GM23338 (cell line): ENCODE measurements around the gene KCNC4. TPM values are rescaled to one million over a fixed set of nuclear protein-coding genes. Genes with fewer than 3 reads are reported as not detected.

Experiments used
- ATAC-seq: fragments of 200-7000 bp; cut with Tn5 transposase; 3 replicates; pipeline ENCODE4 v1.9.1; 2020
- DNase-seq: peaks from one replicate; pipeline ENCODE4 v3.0.0-alpha.2; 2015; ENCODE audit warnings: low spot score
- H2AFZ ChIP-seq: fragments of 200-600 bp; sonication (generic); 2 replicates; pipeline ENCODE4 v1.8.0; 2016; ENCODE audit warnings: antibody characterized with exemption, mild to moderate bottlenecking, moderate library complexity
- H3F3A ChIP-seq: fragments of 200-600 bp; sonication (generic); replicated peaks from 2 replicates; pipeline ENCODE4 v1.8.0; 2017; ENCODE audit warnings: antibody characterized with exemption, mixed run types, low read depth
- H3K27ac ChIP-seq: fragments of 200-600 bp; sonication (generic); 2 replicates; pipeline ENCODE4 v1.6.1; 2016; ENCODE audit warnings: low read depth
- H3K27me3 ChIP-seq: fragments of 200-600 bp; sonication (generic); 2 replicates; pipeline ENCODE4 v1.8.0; 2016; ENCODE audit warnings: mild to moderate bottlenecking, mixed run types, moderate library complexity; ENCODE audit not compliant: insufficient read depth
- H3K36me3 ChIP-seq: fragments of 200-600 bp; sonication (generic); 2 replicates; pipeline ENCODE4 v1.8.0; 2016; ENCODE audit warnings: mild to moderate bottlenecking; ENCODE audit not compliant: insufficient read depth
- H3K4me1 ChIP-seq: fragments of 200-600 bp; sonication (generic); 2 replicates; pipeline ENCODE4 v1.8.0; 2016; ENCODE audit warnings: mild to moderate bottlenecking, moderate library complexity; ENCODE audit not compliant: insufficient read depth
- H3K4me2 ChIP-seq: fragments of 200-600 bp; sonication (generic); 2 replicates; pipeline ENCODE4 v1.7.1; 2017; ENCODE audit warnings: mixed run types
- H3K4me3 ChIP-seq: fragments of 200-600 bp; sonication (generic); 2 replicates; pipeline ENCODE4 v1.6.1; 2016; ENCODE audit warnings: mixed run types
- H3K79me2 ChIP-seq: fragments of 200-600 bp; sonication (generic); replicated peaks from 2 replicates; pipeline ENCODE4 v1.8.0; 2017; ENCODE audit warnings: mild to moderate bottlenecking; ENCODE audit not compliant: insufficient read depth
- H3K9me2 ChIP-seq: fragments of 200-600 bp; sonication (generic); 2 replicates; pipeline ENCODE4 v1.8.0; 2017; ENCODE audit not compliant: insufficient read depth
- H4K20me1 ChIP-seq: fragments of 200-600 bp; sonication (generic); replicated peaks from 2 replicates; pipeline ENCODE4 v1.8.0; 2017; ENCODE audit warnings: mild to moderate bottlenecking; ENCODE audit not compliant: insufficient read depth
- H3K27ac Mint-ChIP-seq: 2 replicates; pipeline ENCODE4 v1.8.0; 2020; ENCODE audit warnings: inconsistent platforms, mild to moderate bottlenecking, moderate library complexity, mixed read lengths
- H3K27me3 Mint-ChIP-seq: 3 replicates; pipeline ENCODE4 v1.8.0; 2022; ENCODE audit warnings: low read depth, mild to moderate bottlenecking, moderate library complexity, mixed read lengths, inconsistent platforms; ENCODE audit not compliant: insufficient read depth, poor library complexity
- H3K36me3 Mint-ChIP-seq: 3 replicates; pipeline ENCODE4 v1.8.0; 2021; ENCODE audit warnings: low read depth, mild to moderate bottlenecking, inconsistent platforms, moderate library complexity, mixed read lengths
- H3K4me1 Mint-ChIP-seq: 3 replicates; pipeline ENCODE4 v1.8.0; 2020; ENCODE audit warnings: mild to moderate bottlenecking, inconsistent platforms, mixed read lengths
- H3K4me3 Mint-ChIP-seq: 3 replicates; pipeline ENCODE4 v1.8.0; 2021; ENCODE audit warnings: moderate library complexity, mild to moderate bottlenecking, inconsistent platforms, mixed read lengths
- H3K9me3 Mint-ChIP-seq: 3 replicates; pipeline ENCODE4 v1.8.0; 2020; ENCODE audit warnings: moderate library complexity, mild to moderate bottlenecking, inconsistent platforms, mixed read lengths
- CREB1 ChIP-seq: fragments of 250-450 bp; sonication (Bioruptor Pico); IDR thresholded peaks from 2 replicates; pipeline ENCODE4 v1.5.0; 2020; ENCODE audit warnings: low read depth, mild to moderate bottlenecking, moderate library complexity
- CTCF ChIP-seq, 2 experiments: fragments of 200-600 bp in 1 of 2; sonication (generic) in 1 of 2; conservative IDR thresholded peaks; 2 replicates each; pipeline versions ENCODE4 v1.5.1 to v1.6.1; 2016 to 2017; ENCODE audit warnings: antibody characterized with exemption in 2 of 2, low read depth in 2 of 2, mild to moderate bottlenecking in 2 of 2, moderate library complexity in 1 of 2
- POLR2AphosphoS5 ChIP-seq: IDR thresholded peaks from 2 replicates; pipeline ENCODE4 v1.6.1; 2016; ENCODE audit warnings: antibody characterized with exemption, low read depth
- ZNF114 ChIP-seq: fragments of 250-450 bp; sonication (Bioruptor Pico); IDR thresholded peaks from 2 replicates; pipeline ENCODE4 v1.5.0; 2020; ENCODE audit warnings: mild to moderate bottlenecking, moderate library complexity
- ZNF331 ChIP-seq: fragments of 250-450 bp; sonication (Bioruptor Pico); IDR thresholded peaks from 2 replicates; pipeline ENCODE4 v1.5.0; 2020; ENCODE audit warnings: low read depth, mild to moderate bottlenecking, moderate library complexity
- polyA plus RNA-seq: library from polyadenylated mRNA; unstranded; fragments of >200 nt; fragmentation: Nextera tagmentation; extraction: Ambion mirVana; gene quantifications from 2 replicates; pipeline ENCODE4 v1.2.1, GENCODE V29; 2016
- total RNA-seq: library from RNA; depleted of rRNA; stranded (reverse); fragments of >200 nt; shearing (Covaris generic); gene quantifications from 2 replicates; pipeline ENCODE4 v1.2.3, GENCODE V29; 2014
- TF ChIP-seq, protein P1 (sequence below): fragments of 250-450 bp; sonication (Bioruptor Pico); IDR thresholded peaks from 2 replicates; pipeline ENCODE4 v1.5.0; 2020; ENCODE audit warnings: mild to moderate bottlenecking, moderate library complexity

The KCNC4 gene
- total and polyA plus RNA-seq, 2 experiments from 2014 or later: 3.5 to 10.7 TPM

- Histone ChIP-seq H3K36me3 (no peaks in the 10 kb centered on the region), H3K4me3 (no peak overlapping the region), H3K27me3 (peaks cover 34% of the 10 kb centered on the region), H3K27ac (no peak overlapping the region), H3K9me2 (no peaks in the 10 kb centered on the region), H2AFZ (no peak overlapping the region), H3K4me1 (peaks cover 17% of the 10 kb centered on the region), H3K79me2 (no peaks in the 10 kb centered on the region), H3K4me2 (no peak overlapping the region), H3F3A (peaks cover 16% of the 10 kb centered on the region; the same call in 1 of the 2 replicates), H4K20me1 (no peaks in the 10 kb centered on the region; the same call in 1 of the 2 replicates)
- H3K9me3 Mint-ChIP-seq: no peaks in the 10 kb centered on the region; the same call in 2 of the 3 replicates
- H3K27ac Mint-ChIP-seq: no peak overlapping the region
- peaks cover 32% of the 10 kb centered on the region for H3K4me1 Mint-ChIP-seq
- no peaks in the 10 kb centered on the region; the same call in 2 of the 3 replicates for H3K36me3 Mint-ChIP-seq
- ATAC-seq (peak; percentile 48), DNase-seq (peak; percentile 90)
- H3K4me3 Mint-ChIP-seq: no peak overlapping the region
- TF ChIP-seq CTCF (conservative IDR thresholded peaks at IDR 0.05; ENCODE audit: low read depth in 2 of 2) (peak; percentile 87 to 98), POLR2AphosphoS5 (no peak), CREB1 (CRISPR knock-in tag) (no peak), ZNF331 (no peak), ZNF114 (CRISPR knock-in tag) (no peak)
- TF ChIP-seq, protein P1, sequence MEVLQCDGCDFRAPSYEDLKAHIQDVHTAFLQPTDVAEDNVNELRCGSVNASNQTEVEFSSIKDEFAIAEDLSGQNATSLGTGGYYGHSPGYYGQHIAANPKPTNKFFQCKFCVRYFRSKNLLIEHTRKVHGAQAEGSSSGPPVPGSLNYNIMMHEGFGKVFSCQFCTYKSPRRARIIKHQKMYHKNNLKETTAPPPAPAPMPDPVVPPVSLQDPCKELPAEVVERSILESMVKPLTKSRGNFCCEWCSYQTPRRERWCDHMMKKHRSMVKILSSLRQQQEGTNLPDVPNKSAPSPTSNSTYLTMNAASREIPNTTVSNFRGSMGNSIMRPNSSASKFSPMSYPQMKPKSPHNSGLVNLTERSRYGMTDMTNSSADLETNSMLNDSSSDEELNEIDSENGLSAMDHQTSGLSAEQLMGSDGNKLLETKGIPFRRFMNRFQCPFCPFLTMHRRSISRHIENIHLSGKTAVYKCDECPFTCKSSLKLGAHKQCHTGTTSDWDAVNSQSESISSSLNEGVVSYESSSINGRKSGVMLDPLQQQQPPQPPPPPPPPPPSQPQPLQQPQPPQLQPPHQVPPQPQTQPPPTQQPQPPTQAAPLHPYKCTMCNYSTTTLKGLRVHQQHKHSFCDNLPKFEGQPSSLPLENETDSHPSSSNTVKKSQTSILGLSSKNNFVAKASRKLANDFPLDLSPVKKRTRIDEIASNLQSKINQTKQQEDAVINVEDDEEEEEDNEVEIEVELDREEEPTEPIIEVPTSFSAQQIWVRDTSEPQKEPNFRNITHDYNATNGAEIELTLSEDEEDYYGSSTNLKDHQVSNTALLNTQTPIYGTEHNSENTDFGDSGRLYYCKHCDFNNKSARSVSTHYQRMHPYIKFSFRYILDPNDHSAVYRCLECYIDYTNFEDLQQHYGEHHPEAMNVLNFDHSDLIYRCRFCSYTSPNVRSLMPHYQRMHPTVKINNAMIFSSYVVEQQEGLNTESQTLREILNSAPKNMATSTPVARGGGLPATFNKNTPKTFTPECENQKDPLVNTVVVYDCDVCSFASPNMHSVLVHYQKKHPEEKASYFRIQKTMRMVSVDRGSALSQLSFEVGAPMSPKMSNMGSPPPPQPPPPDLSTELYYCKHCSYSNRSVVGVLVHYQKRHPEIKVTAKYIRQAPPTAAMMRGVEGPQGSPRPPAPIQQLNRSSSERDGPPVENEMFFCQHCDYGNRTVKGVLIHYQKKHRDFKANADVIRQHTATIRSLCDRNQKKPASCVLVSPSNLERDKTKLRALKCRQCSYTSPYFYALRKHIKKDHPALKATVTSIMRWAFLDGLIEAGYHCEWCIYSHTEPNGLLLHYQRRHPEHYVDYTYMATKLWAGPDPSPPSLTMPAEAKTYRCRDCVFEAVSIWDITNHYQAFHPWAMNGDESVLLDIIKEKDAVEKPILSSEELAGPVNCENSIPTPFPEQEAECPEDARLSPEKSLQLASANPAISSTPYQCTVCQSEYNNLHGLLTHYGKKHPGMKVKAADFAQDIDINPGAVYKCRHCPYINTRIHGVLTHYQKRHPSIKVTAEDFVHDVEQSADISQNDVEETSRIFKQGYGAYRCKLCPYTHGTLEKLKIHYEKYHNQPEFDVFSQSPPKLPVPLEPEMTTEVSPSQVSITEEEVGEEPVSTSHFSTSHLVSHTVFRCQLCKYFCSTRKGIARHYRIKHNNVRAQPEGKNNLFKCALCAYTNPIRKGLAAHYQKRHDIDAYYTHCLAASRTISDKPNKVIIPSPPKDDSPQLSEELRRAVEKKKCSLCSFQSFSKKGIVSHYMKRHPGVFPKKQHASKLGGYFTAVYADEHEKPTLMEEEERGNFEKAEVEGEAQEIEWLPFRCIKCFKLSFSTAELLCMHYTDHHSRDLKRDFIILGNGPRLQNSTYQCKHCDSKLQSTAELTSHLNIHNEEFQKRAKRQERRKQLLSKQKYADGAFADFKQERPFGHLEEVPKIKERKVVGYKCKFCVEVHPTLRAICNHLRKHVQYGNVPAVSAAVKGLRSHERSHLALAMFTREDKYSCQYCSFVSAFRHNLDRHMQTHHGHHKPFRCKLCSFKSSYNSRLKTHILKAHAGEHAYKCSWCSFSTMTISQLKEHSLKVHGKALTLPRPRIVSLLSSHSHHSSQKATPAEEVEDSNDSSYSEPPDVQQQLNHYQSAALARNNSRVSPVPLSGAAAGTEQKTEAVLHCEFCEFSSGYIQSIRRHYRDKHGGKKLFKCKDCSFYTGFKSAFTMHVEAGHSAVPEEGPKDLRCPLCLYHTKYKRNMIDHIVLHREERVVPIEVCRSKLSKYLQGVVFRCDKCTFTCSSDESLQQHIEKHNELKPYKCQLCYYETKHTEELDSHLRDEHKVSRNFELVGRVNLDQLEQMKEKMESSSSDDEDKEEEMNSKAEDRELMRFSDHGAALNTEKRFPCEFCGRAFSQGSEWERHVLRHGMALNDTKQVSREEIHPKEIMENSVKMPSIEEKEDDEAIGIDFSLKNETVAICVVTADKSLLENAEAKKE (CRISPR knock-in tag): no peak
- peaks cover 23% of the 10 kb centered on the region for H3K27me3 Mint-ChIP-seq
Measured at GRCh38 chr1:110207831-110208230, 2.3 kb upstream of the KCNC4 start.
